Left lung (tissue), 10 donors: ENCODE data around the gene ITSN1. TPM values are rescaled to one million over a fixed set of nuclear protein-coding genes. Genes with fewer than 3 reads are reported as not detected.
"Not testable (repeated sequence)": the region's sequence is repeated elsewhere in the genome, so short reads cannot be mapped to it uniquely, and the experiment has no call there.

Experiments
- ATAC-seq: fragments of 200-7000 bp; cut with Tn5 transposase; one replicate; pipeline ENCODE4 v1.9.1; 2020; ENCODE audit warnings: moderate library complexity
- DNase-seq, 4 donors: peaks; one replicate each; pipeline ENCODE4 v3.0.0-alpha.2; 2013 to 2020
- H3K27ac ChIP-seq, 2 donors: fragments of 200-600 bp; sonication (generic) in 1 of 2; one replicate each; pipeline versions ENCODE4 v1.5.0 to v1.8.0; 2020 to 2021
- H3K27me3 ChIP-seq, 2 donors: fragments of 200-600 bp; sonication (generic) in 1 of 2; one replicate each; pipeline versions ENCODE4 v1.5.0 to v1.8.0; 2020 to 2021
- H3K36me3 ChIP-seq, 2 donors: fragments of 200-600 bp; sonication (generic) in 1 of 2; one replicate each; pipeline versions ENCODE4 v1.5.0 to v1.8.0; 2020 to 2021
- H3K4me1 ChIP-seq, 2 donors: fragments of 200-600 bp; one replicate each; pipeline ENCODE4 v1.8.0; 2021
- H3K4me3 ChIP-seq, 2 donors: fragments of 200-600 bp; sonication (generic) in 1 of 2; one replicate each; pipeline versions ENCODE4 v1.5.0 to v1.8.0; 2020 to 2021; ENCODE audit warnings: mild to moderate bottlenecking in 1 of 2
- H3K9me3 ChIP-seq, 2 donors: fragments of 200-600 bp; sonication (generic) in 1 of 2; one replicate each; pipeline versions ENCODE4 v1.5.0 to v1.8.0; 2020 to 2021
- CTCF ChIP-seq, 2 donors: fragments of 200-600 bp; sonication (generic) in 1 of 2; IDR thresholded peaks; one replicate each; pipeline versions ENCODE4 v1.5.0 to v1.8.0; 2021; ENCODE audit warnings: antibody characterized with exemption in 2 of 2
- intact Hi-C, 2 donors: fragments of 100-400 bp; cut with DNase I; formaldehyde crosslinking; loops; one replicate each; pipeline versions ENCODE4 v1.11.2 to v1.14.2; 2022
- polyA plus RNA-seq, 6 donors: library from polyadenylated mRNA; unstranded; fragments of 120-200 nt; gene quantifications; one replicate each; pipeline ENCODE4 v1.2.1, GENCODE V29; 2013; ENCODE audit not compliant: insufficient read length in 6 of 6
- total RNA-seq, 2 donors: library from RNA; stranded (reverse); fragmentation: NEBNext Ultra II Directional; extraction: Animal tissue kit (Norgen Biotek cat#: 25700); gene quantifications; one replicate each; pipeline ENCODE4 v1.2.1, GENCODE V29; 2021
- donor health status: DM: no; HTN: yes; CAD: no.
- donor health status: DM: no; HTN: no; CAD: no.

ITSN1 gene
- total and polyA plus RNA-seq, 8 donors, result 38.9 to 59.1 (median 50.8) TPM

- Histone ChIP-seq H3K27me3 (no peaks in the 10 kb centered on the region), H3K4me3 (no peak overlapping the region), H3K9me3 (no peaks in the 10 kb centered on the region), H3K36me3 (no peaks in the 10 kb centered on the region), H3K4me1 (no peaks in the 10 kb centered on the region), H3K27ac (no peak overlapping the region)
- ATAC-seq (no peak), DNase-seq (no peak)
- intact Hi-C loops, result no loop called here
- TF ChIP-seq CTCF (IDR thresholded peaks at IDR 0.05), result no peak
Observed at GRCh38 chr21:33668620-33669019, 26.3 kb downstream of the ITSN1 start.

DNA sequence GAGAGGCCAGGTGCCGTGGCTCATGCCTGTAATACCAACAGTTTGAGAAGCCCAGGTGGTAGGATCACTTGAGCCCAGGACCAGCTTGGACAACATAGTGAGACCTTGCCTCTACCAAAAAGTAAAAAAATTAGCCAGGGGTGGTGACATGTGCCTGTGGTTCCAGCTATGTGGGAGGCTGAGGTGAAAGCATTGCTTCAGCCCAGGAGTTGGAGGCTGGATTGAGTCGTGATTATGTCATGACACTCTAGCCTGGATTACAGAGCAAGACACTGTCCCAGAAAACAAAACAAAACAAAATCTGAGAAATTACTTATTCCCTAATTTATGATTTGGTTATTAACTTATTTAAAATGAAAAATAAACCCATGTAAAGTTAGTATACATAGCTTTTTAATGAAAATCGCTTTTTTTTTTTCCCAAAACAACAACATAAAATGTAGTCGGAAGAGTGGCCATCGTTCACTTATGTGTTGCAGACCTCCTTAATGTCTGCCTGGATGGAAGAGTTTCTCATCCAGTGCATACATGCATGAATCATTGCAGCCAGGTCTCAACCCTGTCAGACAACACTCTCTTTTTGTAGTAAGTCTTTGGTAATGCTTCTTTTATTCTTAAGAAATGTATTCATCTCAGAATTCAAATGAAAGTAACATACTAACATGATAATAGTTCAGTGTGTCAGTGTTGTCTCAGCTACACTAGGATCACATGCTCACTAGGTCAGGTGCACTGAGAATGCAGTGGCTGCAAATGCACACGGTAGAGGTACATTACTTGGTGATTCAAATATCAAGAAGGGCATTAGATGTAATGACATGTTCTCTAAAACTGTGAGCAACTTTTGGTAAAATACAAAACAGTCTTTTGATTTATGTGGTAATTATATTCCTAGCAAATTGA lies 28.0 kb downstream of the ITSN1 start:
- no peak overlapping the region for H3K27ac ChIP-seq
- no peaks in the 10 kb centered on the region for H3K27me3 ChIP-seq
- DNase-seq, result no peak
- H3K4me1 ChIP-seq, result peaks cover 0 to 2% of the 10 kb centered on the region in 2 donors
- no peaks in the 10 kb centered on the region for H3K36me3 ChIP-seq
- H3K4me3 ChIP-seq, result no peak overlapping the region
- ATAC-seq, result no peak
- no peak for TF ChIP-seq CTCF (IDR thresholded peaks at IDR 0.05)
- H3K9me3 ChIP-seq, result no peaks in the 10 kb centered on the region
- intact Hi-C loops, result no loop called here

DNA sequence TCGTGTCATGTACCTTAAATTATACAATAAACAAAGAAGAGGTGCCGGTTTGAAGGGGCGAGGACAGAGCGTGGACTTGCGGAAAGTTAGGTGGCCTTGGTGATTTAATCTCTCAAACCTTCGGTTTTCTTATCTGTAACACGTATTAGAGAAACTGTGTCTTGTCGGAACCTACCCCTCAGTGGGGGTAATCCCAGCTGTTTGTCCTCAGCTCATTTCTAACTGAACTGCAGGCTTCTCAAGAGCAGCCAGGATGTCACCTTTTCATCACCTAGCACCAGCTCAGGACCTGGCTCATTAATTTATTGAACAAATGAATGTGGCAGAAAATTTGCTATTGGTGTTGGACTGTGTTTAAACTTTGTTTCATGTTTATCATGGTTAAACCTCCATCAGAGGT lies 31.2 kb downstream of the ITSN1 start:
- Histone ChIP-seq H3K27me3 (no peaks in the 10 kb centered on the region), H3K36me3 (no peaks in the 10 kb centered on the region), H3K27ac (no peak overlapping the region), H3K9me3 (no peaks in the 10 kb centered on the region), H3K4me1 (peaks cover 0 to 2% of the 10 kb centered on the region in 2 donors), H3K4me3 (no peak overlapping the region)
- DNase-seq, result no peak
- intact Hi-C loops, result no loop called here
- TF ChIP-seq CTCF (IDR thresholded peaks at IDR 0.05), result no peak
- ATAC-seq, result no peak

DNA sequence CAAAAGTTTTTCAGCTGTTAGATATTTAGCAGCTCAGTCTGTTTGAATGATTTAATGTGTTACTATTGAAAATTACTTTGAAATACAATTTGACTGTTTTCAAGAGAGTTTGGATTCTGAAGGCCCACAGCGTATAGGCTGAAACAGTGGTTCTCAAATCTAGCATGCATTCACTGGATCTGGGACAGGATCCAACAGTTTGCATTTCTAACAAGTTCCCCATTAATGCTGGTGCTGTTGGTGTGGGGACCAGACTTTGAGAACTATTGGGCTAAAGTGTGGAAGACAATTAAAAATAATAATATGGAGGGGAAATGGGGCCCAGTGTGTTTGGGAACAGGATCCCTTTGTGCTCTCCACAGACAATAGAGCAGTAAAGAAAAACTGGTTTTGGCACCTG lies 31.9 kb downstream of the ITSN1 start:
- no peak for DNase-seq
- Histone ChIP-seq H3K27me3 (no peaks in the 10 kb centered on the region), H3K9me3 (no peaks in the 10 kb centered on the region), H3K4me1 (peaks cover 0 to 2% of the 10 kb centered on the region in 2 donors), H3K27ac (no peak overlapping the region), H3K4me3 (no peak overlapping the region), H3K36me3 (no peaks in the 10 kb centered on the region)
- no peak for TF ChIP-seq CTCF (IDR thresholded peaks at IDR 0.05)
- no peak for ATAC-seq
- intact Hi-C loops, result no loop called here

- H3K27ac ChIP-seq, H3K36me3 ChIP-seq, H3K4me1 ChIP-seq, DNase-seq, H3K27me3 ChIP-seq, ATAC-seq, H3K9me3 ChIP-seq, H3K4me3 ChIP-seq, intact Hi-C loops: not testable (repeated sequence)
Observed at GRCh38 chr21:33676666-33677065, 34.4 kb downstream of the ITSN1 start.
